ENCODE measurements around the gene FADS6.

DNA sequence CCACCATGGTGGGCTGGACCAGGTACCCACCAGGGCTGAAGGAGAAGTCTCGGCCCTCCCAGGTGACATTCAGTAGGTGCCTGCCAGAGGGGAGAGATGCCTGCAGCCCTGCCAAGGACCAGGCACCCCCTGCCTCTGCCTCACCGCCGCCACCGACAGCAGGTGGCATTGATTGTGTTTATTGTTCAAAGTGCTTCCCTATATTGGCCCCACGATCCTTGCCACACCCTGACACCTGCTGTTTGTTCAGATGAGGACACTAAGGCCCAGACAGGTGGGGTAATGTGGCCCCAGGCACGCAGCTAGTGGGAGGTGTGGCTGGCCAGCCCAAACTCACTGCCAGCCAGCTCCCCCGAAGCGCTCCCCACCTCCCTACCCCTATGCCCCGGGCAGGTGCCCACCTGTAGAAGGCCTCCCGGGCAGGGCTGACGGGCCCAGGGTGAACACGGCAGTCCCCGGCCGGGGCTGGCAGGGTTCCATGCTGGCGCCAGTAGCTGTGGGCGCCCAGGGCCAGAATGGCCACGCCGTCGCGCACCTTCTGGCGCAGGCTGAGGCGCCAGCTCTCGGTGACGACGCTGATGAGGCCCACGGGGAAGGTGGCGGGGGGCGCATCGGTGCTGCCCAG lies 41.7 kb downstream of the FADS6 start:
- TF ChIP-seq ELK1 (IDR thresholded peaks at IDR 0.05; ENCODE audit: low read depth, low read length) (no peak), JUND (IDR thresholded peaks at IDR 0.05; ENCODE audit: low read depth, low read length) (no peak), PKNOX1 (IDR thresholded peaks at IDR 0.05) (no peak), CTCF (IDR thresholded peaks at IDR 0.05 in 2 of 3, conservative IDR thresholded peaks at IDR 0.05 in 1 of 3; ENCODE audit: control insufficient read depth in 2 of 3, extremely low read depth in 1 of 3, insufficient read depth in 1 of 3, low read depth in 3 of 3, low read length in 3 of 3) (no peak), NFYB (IDR thresholded peaks at IDR 0.05; ENCODE audit: insufficient read depth, low read depth, low read length) (no peak), POLR2AphosphoS2 (IDR thresholded peaks at IDR 0.05; ENCODE audit: low read depth, low read length) (no peak), RCOR1 (conservative IDR thresholded peaks at IDR 0.05; ENCODE audit: low read depth, low read length) (no peak), EP300 (IDR thresholded peaks at IDR 0.05; ENCODE audit: borderline replicate concordance in 1 of 2, control insufficient read depth in 1 of 2, low read depth in 2 of 2, low read length in 2 of 2) (no peak)
- TF ChIP-seq, protein P1, sequence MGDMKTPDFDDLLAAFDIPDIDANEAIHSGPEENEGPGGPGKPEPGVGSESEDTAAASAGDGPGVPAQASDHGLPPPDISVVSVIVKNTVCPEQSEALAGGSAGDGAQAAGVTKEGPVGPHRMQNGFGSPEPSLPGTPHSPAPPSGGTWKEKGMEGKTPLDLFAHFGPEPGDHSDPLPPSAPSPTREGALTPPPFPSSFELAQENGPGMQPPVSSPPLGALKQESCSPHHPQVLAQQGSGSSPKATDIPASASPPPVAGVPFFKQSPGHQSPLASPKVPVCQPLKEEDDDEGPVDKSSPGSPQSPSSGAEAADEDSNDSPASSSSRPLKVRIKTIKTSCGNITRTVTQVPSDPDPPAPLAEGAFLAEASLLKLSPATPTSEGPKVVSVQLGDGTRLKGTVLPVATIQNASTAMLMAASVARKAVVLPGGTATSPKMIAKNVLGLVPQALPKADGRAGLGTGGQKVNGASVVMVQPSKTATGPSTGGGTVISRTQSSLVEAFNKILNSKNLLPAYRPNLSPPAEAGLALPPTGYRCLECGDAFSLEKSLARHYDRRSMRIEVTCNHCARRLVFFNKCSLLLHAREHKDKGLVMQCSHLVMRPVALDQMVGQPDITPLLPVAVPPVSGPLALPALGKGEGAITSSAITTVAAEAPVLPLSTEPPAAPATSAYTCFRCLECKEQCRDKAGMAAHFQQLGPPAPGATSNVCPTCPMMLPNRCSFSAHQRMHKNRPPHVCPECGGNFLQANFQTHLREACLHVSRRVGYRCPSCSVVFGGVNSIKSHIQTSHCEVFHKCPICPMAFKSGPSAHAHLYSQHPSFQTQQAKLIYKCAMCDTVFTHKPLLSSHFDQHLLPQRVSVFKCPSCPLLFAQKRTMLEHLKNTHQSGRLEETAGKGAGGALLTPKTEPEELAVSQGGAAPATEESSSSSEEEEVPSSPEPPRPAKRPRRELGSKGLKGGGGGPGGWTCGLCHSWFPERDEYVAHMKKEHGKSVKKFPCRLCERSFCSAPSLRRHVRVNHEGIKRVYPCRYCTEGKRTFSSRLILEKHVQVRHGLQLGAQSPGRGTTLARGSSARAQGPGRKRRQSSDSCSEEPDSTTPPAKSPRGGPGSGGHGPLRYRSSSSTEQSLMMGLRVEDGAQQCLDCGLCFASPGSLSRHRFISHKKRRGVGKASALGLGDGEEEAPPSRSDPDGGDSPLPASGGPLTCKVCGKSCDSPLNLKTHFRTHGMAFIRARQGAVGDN (IDR thresholded peaks at IDR 0.05): no peak
- TF ChIP-seq, protein P2, sequence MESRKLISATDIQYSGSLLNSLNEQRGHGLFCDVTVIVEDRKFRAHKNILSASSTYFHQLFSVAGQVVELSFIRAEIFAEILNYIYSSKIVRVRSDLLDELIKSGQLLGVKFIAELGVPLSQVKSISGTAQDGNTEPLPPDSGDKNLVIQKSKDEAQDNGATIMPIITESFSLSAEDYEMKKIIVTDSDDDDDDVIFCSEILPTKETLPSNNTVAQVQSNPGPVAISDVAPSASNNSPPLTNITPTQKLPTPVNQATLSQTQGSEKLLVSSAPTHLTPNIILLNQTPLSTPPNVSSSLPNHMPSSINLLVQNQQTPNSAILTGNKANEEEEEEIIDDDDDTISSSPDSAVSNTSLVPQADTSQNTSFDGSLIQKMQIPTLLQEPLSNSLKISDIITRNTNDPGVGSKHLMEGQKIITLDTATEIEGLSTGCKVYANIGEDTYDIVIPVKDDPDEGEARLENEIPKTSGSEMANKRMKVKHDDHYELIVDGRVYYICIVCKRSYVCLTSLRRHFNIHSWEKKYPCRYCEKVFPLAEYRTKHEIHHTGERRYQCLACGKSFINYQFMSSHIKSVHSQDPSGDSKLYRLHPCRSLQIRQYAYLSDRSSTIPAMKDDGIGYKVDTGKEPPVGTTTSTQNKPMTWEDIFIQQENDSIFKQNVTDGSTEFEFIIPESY (IDR thresholded peaks at IDR 0.05): no peak

Measured in GM12878 (cell line).